OCI-LY1 (cell line): ENCODE data around the gene HEMGN.

Experiments
- CTCF ChIP-seq: fragments of 200-600 bp; sonication (generic), shearing (Covaris generic); IDR thresholded peaks from 2 replicates; pipeline ENCODE4 v1.5.1; 2017; ENCODE audit warnings: mild to moderate bottlenecking, antibody characterized with exemption, low read length, moderate library complexity, mixed read lengths
- EZH2 ChIP-seq: fragments of 200-600 bp; sonication (generic), shearing (Covaris generic); IDR thresholded peaks from 2 replicates; pipeline ENCODE4 v1.8.0; 2017; ENCODE audit warnings: borderline replicate concordance, mixed run types, mild to moderate bottlenecking, antibody characterized with exemption, low read length, moderate library complexity, mixed read lengths

DNA sequence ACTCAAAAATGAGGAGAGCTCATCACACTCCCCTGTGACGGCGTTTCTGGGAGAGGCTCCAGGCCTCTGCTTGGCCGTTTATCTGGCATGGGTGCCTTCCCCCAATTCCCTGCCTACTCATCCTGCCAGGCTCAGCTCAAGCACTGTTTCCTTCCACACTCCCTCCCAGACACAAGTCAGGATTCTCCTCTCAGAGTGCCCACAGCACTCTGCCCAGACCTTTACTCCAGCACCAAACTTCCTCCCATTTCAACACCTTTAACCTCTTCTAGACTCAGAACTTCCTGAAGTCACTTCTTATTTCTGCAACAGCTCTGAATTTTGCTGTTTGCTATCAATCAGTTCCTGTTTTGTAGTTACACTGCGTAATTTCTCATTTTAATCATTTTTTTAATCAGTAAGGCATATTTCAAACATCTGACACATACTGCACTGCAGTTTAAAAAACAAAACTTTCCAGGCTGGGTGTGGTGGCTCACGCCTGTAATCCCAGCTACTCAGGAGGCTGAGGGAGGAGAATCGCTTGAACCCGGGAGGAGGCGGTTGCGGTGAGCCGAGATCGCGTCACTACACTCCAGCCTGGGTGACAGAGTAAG, 31.6 kb downstream of the HEMGN start:
- TF ChIP-seq CTCF (no peak), EZH2 (no peak)
